Measurements from ENCODE around the gene CATSPERE. TPM values are rescaled to one million over a fixed set of nuclear protein-coding genes. Genes with fewer than 3 reads are reported as not detected.
A peak's percentile ranks its signal among the peaks of the same experiment; 100 is the strongest.
"Not testable (repeated sequence)": the region's sequence is repeated elsewhere in the genome, so short reads cannot be mapped to it uniquely, and the experiment has no call there.

CATSPERE gene
- total and polyA plus RNA-seq, 9 of the 15 experiments (the other 6 are each of a cell fraction or from before 2014, with no cell fraction given), result 0.06 to 0.16 (median 0.09) TPM; not detected in 3

DNA sequence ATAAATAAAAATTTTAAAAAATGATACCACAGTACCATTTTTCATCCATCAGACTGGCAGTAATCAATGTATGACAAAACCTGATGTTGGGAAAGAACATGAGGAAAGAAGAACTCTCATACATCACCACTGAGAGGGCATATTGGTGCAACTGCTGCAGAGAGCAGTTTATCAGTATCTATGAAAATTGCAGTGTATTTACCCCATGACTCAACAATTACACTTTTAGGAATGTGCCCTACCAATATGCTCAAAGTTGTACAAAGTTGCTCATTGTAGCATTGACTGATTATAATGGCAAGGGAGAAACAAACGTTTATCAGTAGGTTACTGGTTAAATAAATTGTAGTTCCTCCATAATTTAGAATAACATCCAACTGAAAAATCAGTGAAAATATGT, 36.7 kb downstream of the CATSPERE start (continued):
- no peak for TF ChIP-seq BDP1 (IDR thresholded peaks at IDR 0.05; ENCODE audit: insufficient read depth, insufficient read length)

DNA sequence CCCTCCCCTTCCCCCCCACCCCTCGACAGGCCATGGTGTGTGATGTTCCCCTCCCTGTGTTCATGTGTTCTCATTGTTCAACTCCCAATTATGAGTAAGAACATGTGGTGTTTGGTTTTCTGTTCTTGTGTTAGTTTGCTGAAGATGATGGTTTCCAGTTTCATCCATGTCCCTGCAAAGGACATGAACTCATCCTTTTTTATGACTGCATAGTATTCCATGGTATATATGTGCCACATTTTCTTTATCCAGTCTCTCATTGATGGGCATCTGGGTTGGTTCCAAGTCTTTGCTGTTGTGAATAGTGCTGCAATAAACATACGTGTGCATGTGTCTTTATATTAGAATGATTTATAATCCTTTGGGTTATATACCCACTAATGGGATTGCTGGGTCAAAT, 38.4 kb downstream of the CATSPERE start:
- H3K36me3 ChIP-seq (ENCODE audit: control insufficient read depth, insufficient read depth, low read length); H2AFZ ChIP-seq (ENCODE audit: low read depth, low read length); FAIRE-seq; ATAC-seq; H3K4me1 ChIP-seq (replicated peaks in 1 of 2; ENCODE audit: control insufficient read depth in 2 of 2, insufficient read depth in 2 of 2, low read length in 2 of 2); POLR2A ChIA-PET; H3K9me3 ChIP-seq (replicated peaks; ENCODE audit: control insufficient read depth, insufficient read depth, low read depth, low read length); H3K79me2 ChIP-seq (ENCODE audit: control insufficient read depth, insufficient read depth, low read length); H3K27me3 ChIP-seq (ENCODE audit: control insufficient read depth in 2 of 2, insufficient read depth in 2 of 2, low read length in 2 of 2); H4K20me1 ChIP-seq (replicated peaks; ENCODE audit: control insufficient read depth, insufficient read depth, low read length); H3K4me3 ChIP-seq; H3K9ac ChIP-seq (ENCODE audit: insufficient read depth in 1 of 2, low read depth in 2 of 2, low read length in 2 of 2); H3K4me2 ChIP-seq (ENCODE audit: insufficient read depth, low read length); CTCF ChIA-PET (ENCODE audit: low intra/inter-chr PET ratio); H3K9me1 ChIP-seq (ENCODE audit: control insufficient read depth, insufficient read depth, low read length); DNase-seq (ENCODE audit: extremely low read depth in 1 of 4, low spot score in 3 of 4); H3K27ac ChIP-seq (ENCODE audit: extremely low read depth, low read depth, low read length); intact Hi-C loops (cut with micrococcal nuclease); in situ Hi-C loops (cut with MboI); BruUV-seq (replicated peaks): not testable (repeated sequence)
- WGBS (ENCODE audit: insufficient coverage, low coverage, missing lambda C conversion rate), result 0% methylated on average over 1 of the region's 2 CpGs
- TF ChIP-seq ZNF146 (CRISPR knock-in tag; IDR thresholded peaks at IDR 0.05; ENCODE audit: unreplicated experiment), result peak; percentile 75

DNA sequence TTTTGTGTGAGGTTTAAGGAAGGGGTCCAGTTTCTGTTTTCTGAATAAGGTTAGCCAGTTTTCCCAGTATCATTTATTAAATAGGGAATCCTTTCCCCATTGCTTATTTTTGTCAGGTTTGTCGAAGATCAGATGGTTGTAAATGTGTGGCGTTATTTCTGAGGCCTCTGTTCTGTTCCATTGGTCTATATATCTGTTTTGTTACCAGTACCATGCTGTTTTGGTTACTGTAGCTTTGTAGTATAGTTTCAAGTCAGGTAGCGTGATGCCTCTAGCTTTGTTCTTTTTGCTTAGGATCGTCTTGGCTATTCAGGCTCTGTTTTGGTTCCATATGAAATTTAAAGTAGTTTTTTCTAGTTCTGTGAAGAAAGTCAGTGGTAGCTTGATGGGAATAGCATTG, 39.4 kb downstream of the CATSPERE start:
- under 1% methylated on average over 4 of the region's 4 CpGs for WGBS (ENCODE audit: insufficient coverage, low coverage, missing lambda C conversion rate)
- DNase-seq (ENCODE audit: extremely low read depth in 1 of 4, low spot score in 3 of 4); H3K4me2 ChIP-seq (ENCODE audit: insufficient read depth, low read length); ATAC-seq; intact Hi-C loops (cut with micrococcal nuclease); in situ Hi-C loops (cut with MboI); BruUV-seq (replicated peaks); H3K27me3 ChIP-seq (ENCODE audit: control insufficient read depth in 2 of 2, insufficient read depth in 2 of 2, low read length in 2 of 2); H3K9me1 ChIP-seq (ENCODE audit: control insufficient read depth, insufficient read depth, low read length); H3K36me3 ChIP-seq (ENCODE audit: control insufficient read depth, insufficient read depth, low read length); H2AFZ ChIP-seq (ENCODE audit: low read depth, low read length); POLR2A ChIA-PET; H4K20me1 ChIP-seq (replicated peaks; ENCODE audit: control insufficient read depth, insufficient read depth, low read length); H3K4me1 ChIP-seq (replicated peaks in 1 of 2; ENCODE audit: control insufficient read depth in 2 of 2, insufficient read depth in 2 of 2, low read length in 2 of 2); FAIRE-seq; CTCF ChIA-PET (ENCODE audit: low intra/inter-chr PET ratio); H3K27ac ChIP-seq (ENCODE audit: extremely low read depth, low read depth, low read length); H3K79me2 ChIP-seq (ENCODE audit: control insufficient read depth, insufficient read depth, low read length); H3K9ac ChIP-seq (ENCODE audit: insufficient read depth in 1 of 2, low read depth in 2 of 2, low read length in 2 of 2); H3K9me3 ChIP-seq (replicated peaks; ENCODE audit: control insufficient read depth, insufficient read depth, low read depth, low read length); H3K4me3 ChIP-seq: not testable (repeated sequence)
- TF ChIP-seq BCOR (IDR thresholded peaks at IDR 0.05), result 0 out of 2 replicates have a peak, but pooled peaks have one; percentile 39
